Measurements from ENCODE around the gene SUPT16H.

- TF ChIP-seq CTCF (IDR thresholded peaks at IDR 0.05; ENCODE audit: low read depth, low read length, poor library complexity, severe bottlenecking), result no peak
- no peak for TF ChIP-seq EZH2phosphoT487 (IDR thresholded peaks at IDR 0.05; ENCODE audit: borderline replicate concordance, low read length)
Observed at GRCh38 chr14:21347201-21347600, 36.6 kb downstream of the SUPT16H start.
